Measurements from ENCODE around the gene RGS3. TPM values are rescaled to one million over a fixed set of nuclear protein-coding genes. Genes with fewer than 3 reads are reported as not detected.

Gene RGS3
- total RNA-seq, 2 experiments from 2014 or later, result 68.9 to 77.2 TPM

- DNase-seq (peak; percentile 39), ATAC-seq (peak; percentile 46)
- CTCF ChIA-PET, result interaction anchor here (0.8 to 4.3 kb wide), 5 partner anchors 10 to 156 kb away, joined by 3 to 35 read pairs (median 7); no protein-coding TSS in a partner anchor
- Mint-ChIP-seq H3K9me3 (ENCODE audit: insufficient read depth) (no peaks in the 10 kb centered on the region), H3K27ac (no peak overlapping the region), H3K4me1 (ENCODE audit: low read depth) (peaks cover 7% of the 10 kb centered on the region), H3K36me3 (ENCODE audit: low read depth) (peaks cover 4% of the 10 kb centered on the region), H3K4me3 (no peak overlapping the region), H3K27me3 (ENCODE audit: low read depth) (no peaks in the 10 kb centered on the region)
- POLR2A ChIA-PET, result no interaction called here
Measured at GRCh38 chr9:113602126-113603047, 138.9 kb downstream of the RGS3 start.

DNA sequence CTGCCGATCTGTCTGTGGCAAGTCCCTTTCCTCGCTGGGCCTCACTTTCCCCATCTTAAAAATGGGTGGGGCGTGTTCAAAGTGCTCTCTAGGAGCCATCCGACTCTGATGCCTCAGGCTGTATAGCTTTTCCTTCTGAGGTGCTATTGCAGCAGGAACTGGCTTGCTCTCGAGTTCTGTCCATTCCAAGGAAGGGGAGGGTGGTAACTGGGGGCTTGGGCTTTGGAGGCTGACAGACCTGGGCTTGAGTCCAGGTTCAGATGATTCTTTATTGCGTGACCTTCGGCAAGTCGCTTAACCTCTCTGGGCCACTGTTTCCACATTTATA is 139.5 kb downstream of the RGS3 start:
- H3K36me3 Mint-ChIP-seq (ENCODE audit: low read depth), result peaks cover under 1% of the 10 kb centered on the region
- H3K4me1 Mint-ChIP-seq (ENCODE audit: low read depth), result peaks cover 7% of the 10 kb centered on the region

GRCh38 chr9:113603773-113604172 is 140.2 kb downstream of the RGS3 start:
- Mint-ChIP-seq H3K4me3 (no peak overlapping the region), H3K36me3 (ENCODE audit: low read depth) (no peaks in the 10 kb centered on the region), H3K4me1 (ENCODE audit: low read depth) (peaks cover 7% of the 10 kb centered on the region), H3K9me3 (ENCODE audit: insufficient read depth) (no peaks in the 10 kb centered on the region), H3K27ac (no peak overlapping the region), H3K27me3 (ENCODE audit: low read depth) (no peaks in the 10 kb centered on the region)
- ATAC-seq (no peak), DNase-seq (no peak)
- CTCF ChIA-PET, result interaction anchor here (2.1 to 4.3 kb wide), 3 partner anchors 12 to 54 kb away, joined by 9 to 35 read pairs (median 11); no protein-coding TSS in a partner anchor
- POLR2A ChIA-PET, result no interaction called here

More for the DNA sequence above, 139.5 kb downstream of the RGS3 start:
- Mint-ChIP-seq H3K27me3 (ENCODE audit: low read depth) (no peaks in the 10 kb centered on the region), H3K27ac (no peak overlapping the region), H3K4me3 (no peak overlapping the region), H3K9me3 (ENCODE audit: insufficient read depth) (no peaks in the 10 kb centered on the region)
- ChIA-PET CTCF (interaction anchor here (0.8 to 4.3 kb wide), 5 partner anchors 11 to 156 kb away, joined by 3 to 35 read pairs (median 7); no protein-coding TSS in a partner anchor), POLR2A (no interaction called here)
- ATAC-seq (no peak), DNase-seq (no peak)

GRCh38 chr9:113604393-113604792 is 140.9 kb downstream of the RGS3 start:
- CTCF ChIA-PET, result interaction anchor here (0.8 to 3.3 kb wide), 4 partner anchors 13 to 330 kb away, joined by 3 to 11 read pairs (median 6); no protein-coding TSS in a partner anchor
- H3K27ac Mint-ChIP-seq, result no peak overlapping the region
- H3K4me3 Mint-ChIP-seq, result no peak overlapping the region
- DNase-seq (no peak), ATAC-seq (no peak)
- H3K27me3 Mint-ChIP-seq (ENCODE audit: low read depth), result no peaks in the 10 kb centered on the region
- H3K36me3 Mint-ChIP-seq (ENCODE audit: low read depth), result no peaks in the 10 kb centered on the region
- POLR2A ChIA-PET, result no interaction called here
- no peaks in the 10 kb centered on the region for H3K9me3 Mint-ChIP-seq (ENCODE audit: insufficient read depth)
- peaks cover 7% of the 10 kb centered on the region for H3K4me1 Mint-ChIP-seq (ENCODE audit: low read depth)

GRCh38 chr9:113606510-113606909 is 143.0 kb downstream of the RGS3 start:
- no peak overlapping the region for H3K27ac Mint-ChIP-seq
- H3K9me3 Mint-ChIP-seq (ENCODE audit: insufficient read depth), result no peaks in the 10 kb centered on the region
- CTCF ChIA-PET, result interaction anchor here (1.5 to 3.3 kb wide), 3 partner anchors 15 to 49 kb away, joined by 5 to 11 read pairs (median 8); no protein-coding TSS in a partner anchor
- ATAC-seq (no peak), DNase-seq (no peak)
- POLR2A ChIA-PET, result no interaction called here
- no peaks in the 10 kb centered on the region for H3K36me3 Mint-ChIP-seq (ENCODE audit: low read depth)
- peaks cover 5% of the 10 kb centered on the region for H3K4me1 Mint-ChIP-seq (ENCODE audit: low read depth)
- H3K27me3 Mint-ChIP-seq (ENCODE audit: low read depth), result no peaks in the 10 kb centered on the region
- H3K4me3 Mint-ChIP-seq, result no peak overlapping the region

GRCh38 chr9:113608082-113608685 is 144.7 kb downstream of the RGS3 start:
- H3K4me1 Mint-ChIP-seq (ENCODE audit: low read depth), result no peaks in the 10 kb centered on the region
- H3K27me3 Mint-ChIP-seq (ENCODE audit: low read depth), result no peaks in the 10 kb centered on the region
- H3K36me3 Mint-ChIP-seq (ENCODE audit: low read depth), result no peaks in the 10 kb centered on the region
- ATAC-seq (no peak), DNase-seq (no peak)
- no peaks in the 10 kb centered on the region for H3K9me3 Mint-ChIP-seq (ENCODE audit: insufficient read depth)
- H3K4me3 Mint-ChIP-seq, result no peak overlapping the region
- ChIA-PET CTCF (no interaction called here), POLR2A (no interaction called here)
- no peak overlapping the region for H3K27ac Mint-ChIP-seq

- ChIA-PET POLR2A (no interaction called here), CTCF (no interaction called here)
Measured at GRCh38 chr9:113609562-113610318, 146.2 kb downstream of the RGS3 start.

GRCh38 chr9:113611461-113612215 is 148.1 kb downstream of the RGS3 start:
- H3K4me3 Mint-ChIP-seq, result no peak overlapping the region
- DNase-seq (no peak), ATAC-seq (no peak)
- H3K9me3 Mint-ChIP-seq (ENCODE audit: insufficient read depth), result no peaks in the 10 kb centered on the region
- H3K27ac Mint-ChIP-seq, result no peak overlapping the region
- no peaks in the 10 kb centered on the region for H3K36me3 Mint-ChIP-seq (ENCODE audit: low read depth)
- ChIA-PET POLR2A (no interaction called here), CTCF (no interaction called here)
- no peaks in the 10 kb centered on the region for H3K27me3 Mint-ChIP-seq (ENCODE audit: low read depth)
- H3K4me1 Mint-ChIP-seq (ENCODE audit: low read depth), result no peaks in the 10 kb centered on the region

More at GRCh38 chr9:113609562-113610318, 146.2 kb downstream of the RGS3 start:
- H3K36me3 Mint-ChIP-seq (ENCODE audit: low read depth), result no peaks in the 10 kb centered on the region
- no peak overlapping the region for H3K4me3 Mint-ChIP-seq
- no peaks in the 10 kb centered on the region for H3K9me3 Mint-ChIP-seq (ENCODE audit: insufficient read depth)
- no peak overlapping the region for H3K27ac Mint-ChIP-seq
- H3K4me1 Mint-ChIP-seq (ENCODE audit: low read depth), result no peaks in the 10 kb centered on the region
- DNase-seq (no peak), ATAC-seq (no peak)
- H3K27me3 Mint-ChIP-seq (ENCODE audit: low read depth), result no peaks in the 10 kb centered on the region

DNA sequence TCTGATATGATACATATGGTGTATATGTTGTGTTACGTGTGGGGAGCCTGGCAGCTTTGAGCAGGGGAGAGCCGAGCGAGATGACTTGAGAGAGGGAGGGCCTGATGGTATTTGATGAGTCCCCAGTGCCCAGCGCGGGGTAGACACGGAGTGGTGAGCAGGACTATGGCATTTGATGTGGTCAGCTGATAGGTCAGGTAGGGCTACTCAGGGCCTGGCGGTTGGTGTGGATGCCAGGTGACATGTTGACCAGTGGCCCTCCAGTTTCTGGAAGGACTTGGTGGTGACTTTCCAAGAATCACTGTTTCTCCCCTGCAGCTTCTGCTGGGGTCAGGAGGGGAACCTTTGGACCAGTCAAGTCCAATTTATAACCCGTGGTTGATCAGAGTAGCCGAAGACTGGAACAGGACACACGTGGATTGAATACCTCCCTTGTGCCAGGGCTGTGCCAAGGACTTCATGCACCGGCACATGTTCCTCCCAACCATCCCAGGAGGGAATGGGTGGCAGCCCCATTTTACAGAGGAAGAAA is 148.8 kb downstream of the RGS3 start:
- Mint-ChIP-seq H3K4me3 (no peak overlapping the region), H3K27ac (no peak overlapping the region), H3K4me1 (ENCODE audit: low read depth) (no peaks in the 10 kb centered on the region), H3K27me3 (ENCODE audit: low read depth) (no peaks in the 10 kb centered on the region), H3K36me3 (ENCODE audit: low read depth) (no peaks in the 10 kb centered on the region), H3K9me3 (ENCODE audit: insufficient read depth) (no peaks in the 10 kb centered on the region)
- ChIA-PET POLR2A (no interaction called here), CTCF (no interaction called here)
- no peak for ATAC-seq
- no peak for DNase-seq

GRCh38 chr9:113612828-113613227 is 149.3 kb downstream of the RGS3 start:
- ATAC-seq, result no peak
- DNase-seq, result no peak
- H3K4me1 Mint-ChIP-seq (ENCODE audit: low read depth), result no peaks in the 10 kb centered on the region
- no peaks in the 10 kb centered on the region for H3K9me3 Mint-ChIP-seq (ENCODE audit: insufficient read depth)
- H3K4me3 Mint-ChIP-seq, result no peak overlapping the region
- CTCF ChIA-PET, result no interaction called here
- H3K36me3 Mint-ChIP-seq (ENCODE audit: low read depth), result no peaks in the 10 kb centered on the region
- POLR2A ChIA-PET, result no interaction called here
- H3K27ac Mint-ChIP-seq, result no peak overlapping the region
- no peaks in the 10 kb centered on the region for H3K27me3 Mint-ChIP-seq (ENCODE audit: low read depth)

GRCh38 chr9:113613815-113614413 is 150.4 kb downstream of the RGS3 start:
- no peaks in the 10 kb centered on the region for H3K9me3 Mint-ChIP-seq (ENCODE audit: insufficient read depth)
- no peak for ATAC-seq
- DNase-seq, result no peak
- CTCF ChIA-PET, result no interaction called here
- no peak overlapping the region for H3K4me3 Mint-ChIP-seq
- H3K27ac Mint-ChIP-seq, result no peak overlapping the region
- POLR2A ChIA-PET, result no interaction called here
- H3K36me3 Mint-ChIP-seq (ENCODE audit: low read depth), result no peaks in the 10 kb centered on the region
- no peaks in the 10 kb centered on the region for H3K27me3 Mint-ChIP-seq (ENCODE audit: low read depth)
- H3K4me1 Mint-ChIP-seq (ENCODE audit: low read depth), result no peaks in the 10 kb centered on the region

All from activated CD8-positive, alpha-beta T cell treated with anti-CD3 and anti-CD28 coated beads, Interleukin-2, amount 10 ng/mL, durations not matched to agents 7 days and 5 days (primary cell).